GM19239 (cell line): ENCODE measurements around the gene CHP1.
"Not testable (repeated sequence)": the region's sequence is repeated elsewhere in the genome, so short reads cannot be mapped to it uniquely, and the experiment has no call there.

Source experiments
- DNase-seq: peaks from one replicate; pipeline ENCODE4 v3.0.0; 2011; ENCODE audit warnings: low spot score; ENCODE audit not compliant: insufficient read length
- FAIRE-seq: peaks from 2 replicates; lab custom pipeline; 2011; peaks lifted over from hg19 to GRCh38; lab: Jason Lieb, UNC

The CHP1 gene

GRCh38 chr15:41286665-41287333 is 55.7 kb downstream of the CHP1 start:
- FAIRE-seq (no peak), DNase-seq (no peak)

- no peak for FAIRE-seq
- DNase-seq = no peak
Measured at GRCh38 chr15:41288464-41288863, 57.4 kb downstream of the CHP1 start.

GRCh38 chr15:41289953-41290352 is 58.9 kb downstream of the CHP1 start:
- FAIRE-seq (no peak), DNase-seq (no peak)

GRCh38 chr15:41291065-41291631 is 60.1 kb downstream of the CHP1 start:
- no peak for DNase-seq
- FAIRE-seq = peak; percentile 80

GRCh38 chr15:41292521-41292920 is 61.5 kb downstream of the CHP1 start:
- FAIRE-seq = no peak
- no peak for DNase-seq

GRCh38 chr15:41301139-41301538 is 70.1 kb downstream of the CHP1 start:
- FAIRE-seq, DNase-seq: not testable (repeated sequence)

- DNase-seq (no peak), FAIRE-seq (no peak)
Measured at GRCh38 chr15:41301587-41301986, 70.5 kb downstream of the CHP1 start.

GRCh38 chr15:41304149-41304770 is 73.2 kb downstream of the CHP1 start:
- FAIRE-seq = peak; percentile 35
- no peak for DNase-seq

- DNase-seq = no peak
Measured at GRCh38 chr15:41307679-41308078, 76.6 kb downstream of the CHP1 start.

GRCh38 chr15:41309226-41309905 is 78.3 kb downstream of the CHP1 start:
- FAIRE-seq (peak; percentile 93), DNase-seq (peak; percentile 44)

More at GRCh38 chr15:41307679-41308078, 76.6 kb downstream of the CHP1 start:
- no peak for FAIRE-seq

GRCh38 chr15:41320805-41321330 is 89.8 kb downstream of the CHP1 start:
- not testable (repeated sequence) for FAIRE-seq

GRCh38 chr15:41323611-41324010 is 92.5 kb downstream of the CHP1 start:
- peak; percentile 95 for FAIRE-seq
- DNase-seq = peak; percentile 32

More at GRCh38 chr15:41320805-41321330, 89.8 kb downstream of the CHP1 start:
- DNase-seq = not testable (repeated sequence)

GRCh38 chr15:41331281-41331680 is 100.2 kb downstream of the CHP1 start:
- peak; percentile 18 for FAIRE-seq
- no peak for DNase-seq
